ENCODE measurements around the gene GOSR1.
"Not testable (repeated sequence)": the region's sequence is repeated elsewhere in the genome, so short reads cannot be mapped to it uniquely, and the experiment has no call there.

DNA sequence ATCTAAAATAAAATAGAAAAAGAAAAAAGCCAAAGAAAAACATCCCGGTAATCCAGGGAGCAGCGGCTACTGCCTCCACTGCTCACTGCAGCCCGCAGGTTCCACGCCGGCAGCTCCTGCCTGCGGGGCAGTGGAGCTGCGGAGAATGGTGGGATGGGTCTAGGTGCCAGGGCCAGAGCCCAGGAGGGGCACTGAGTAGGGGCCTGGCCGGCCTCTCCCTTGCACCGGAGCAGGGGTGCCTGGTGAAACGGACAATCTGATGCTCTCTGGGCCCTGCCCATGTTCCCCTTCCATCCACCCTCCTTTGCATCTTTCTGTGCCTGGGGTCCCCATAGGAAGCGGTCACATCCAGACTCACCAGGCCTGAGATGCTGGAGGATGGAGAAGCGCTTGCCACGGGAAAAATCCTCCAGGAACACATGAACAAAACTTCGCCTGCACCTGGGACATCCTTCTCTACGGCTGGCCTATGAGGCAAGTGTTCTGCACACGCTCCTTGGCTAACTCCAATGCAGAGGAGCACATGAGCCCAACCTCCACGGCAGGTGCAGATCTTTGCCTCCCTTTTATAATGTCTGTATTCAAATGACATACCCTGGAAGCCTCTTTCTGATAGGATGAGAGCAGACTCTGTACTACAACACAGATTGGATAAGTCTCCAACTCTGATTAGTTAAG is 98.6 kb downstream of the GOSR1 start:
- TF ChIP-seq POLR2A, POLR2AphosphoS5, EP300 (IDR thresholded peaks at IDR 0.05): not testable (repeated sequence)
- TF ChIP-seq, protein P1, sequence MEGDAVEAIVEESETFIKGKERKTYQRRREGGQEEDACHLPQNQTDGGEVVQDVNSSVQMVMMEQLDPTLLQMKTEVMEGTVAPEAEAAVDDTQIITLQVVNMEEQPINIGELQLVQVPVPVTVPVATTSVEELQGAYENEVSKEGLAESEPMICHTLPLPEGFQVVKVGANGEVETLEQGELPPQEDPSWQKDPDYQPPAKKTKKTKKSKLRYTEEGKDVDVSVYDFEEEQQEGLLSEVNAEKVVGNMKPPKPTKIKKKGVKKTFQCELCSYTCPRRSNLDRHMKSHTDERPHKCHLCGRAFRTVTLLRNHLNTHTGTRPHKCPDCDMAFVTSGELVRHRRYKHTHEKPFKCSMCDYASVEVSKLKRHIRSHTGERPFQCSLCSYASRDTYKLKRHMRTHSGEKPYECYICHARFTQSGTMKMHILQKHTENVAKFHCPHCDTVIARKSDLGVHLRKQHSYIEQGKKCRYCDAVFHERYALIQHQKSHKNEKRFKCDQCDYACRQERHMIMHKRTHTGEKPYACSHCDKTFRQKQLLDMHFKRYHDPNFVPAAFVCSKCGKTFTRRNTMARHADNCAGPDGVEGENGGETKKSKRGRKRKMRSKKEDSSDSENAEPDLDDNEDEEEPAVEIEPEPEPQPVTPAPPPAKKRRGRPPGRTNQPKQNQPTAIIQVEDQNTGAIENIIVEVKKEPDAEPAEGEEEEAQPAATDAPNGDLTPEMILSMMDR (IDR thresholded peaks at IDR 0.05) = not testable (repeated sequence)
